Measurements from ENCODE around the gene MYO3B.

MYO3B gene

DNA sequence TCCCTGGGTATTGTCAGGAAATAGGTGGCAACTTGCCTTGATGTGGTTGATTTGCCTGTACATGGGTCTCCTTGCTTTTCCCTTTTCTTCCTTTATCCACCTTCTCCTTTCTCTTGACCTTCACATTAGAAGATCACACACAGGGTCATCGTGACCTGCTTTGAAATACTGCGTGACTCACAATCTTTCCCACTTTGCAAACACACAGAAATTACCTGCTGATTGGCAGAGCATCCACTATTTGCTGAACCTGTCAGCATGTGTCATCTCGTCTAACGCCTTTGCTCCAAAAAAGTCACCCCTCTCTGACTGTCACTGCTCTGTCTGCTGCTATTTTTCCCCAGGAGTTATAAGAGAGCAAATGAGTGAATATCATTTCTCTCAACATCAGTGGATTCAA, 60.8 kb downstream of the MYO3B start:
- Histone ChIP-seq H4K20me1 (ENCODE audit: insufficient read depth, low read length) (no peaks in the 10 kb centered on the region), H3K4me2 (ENCODE audit: low read depth, low read length) (no peak overlapping the region), H3K9me3 (replicated peaks; ENCODE audit: insufficient read depth, low read length) (no peaks in the 10 kb centered on the region), H3F3A (ENCODE audit: insufficient read depth, low read length) (no peaks in the 10 kb centered on the region), H3K36me3 (replicated peaks; ENCODE audit: insufficient read depth, low read length) (no peaks in the 10 kb centered on the region), H2AFZ (ENCODE audit: low read length) (no peak overlapping the region), H3K27me3 (replicated peaks; ENCODE audit: insufficient read depth, low read length) (no peaks in the 10 kb centered on the region), H3K27ac (ENCODE audit: low read length) (no peak overlapping the region), H3K4me3 (ENCODE audit: low read length) (no peak overlapping the region), H3K9ac (ENCODE audit: low read length) (no peak overlapping the region), H3K79me2 (ENCODE audit: low read length) (no peaks in the 10 kb centered on the region), H3K4me1 (ENCODE audit: low read length) (no peaks in the 10 kb centered on the region), H3K9me2 (replicated peaks; ENCODE audit: insufficient read depth, low read length) (no peaks in the 10 kb centered on the region)
- TF ChIP-seq, protein P1, sequence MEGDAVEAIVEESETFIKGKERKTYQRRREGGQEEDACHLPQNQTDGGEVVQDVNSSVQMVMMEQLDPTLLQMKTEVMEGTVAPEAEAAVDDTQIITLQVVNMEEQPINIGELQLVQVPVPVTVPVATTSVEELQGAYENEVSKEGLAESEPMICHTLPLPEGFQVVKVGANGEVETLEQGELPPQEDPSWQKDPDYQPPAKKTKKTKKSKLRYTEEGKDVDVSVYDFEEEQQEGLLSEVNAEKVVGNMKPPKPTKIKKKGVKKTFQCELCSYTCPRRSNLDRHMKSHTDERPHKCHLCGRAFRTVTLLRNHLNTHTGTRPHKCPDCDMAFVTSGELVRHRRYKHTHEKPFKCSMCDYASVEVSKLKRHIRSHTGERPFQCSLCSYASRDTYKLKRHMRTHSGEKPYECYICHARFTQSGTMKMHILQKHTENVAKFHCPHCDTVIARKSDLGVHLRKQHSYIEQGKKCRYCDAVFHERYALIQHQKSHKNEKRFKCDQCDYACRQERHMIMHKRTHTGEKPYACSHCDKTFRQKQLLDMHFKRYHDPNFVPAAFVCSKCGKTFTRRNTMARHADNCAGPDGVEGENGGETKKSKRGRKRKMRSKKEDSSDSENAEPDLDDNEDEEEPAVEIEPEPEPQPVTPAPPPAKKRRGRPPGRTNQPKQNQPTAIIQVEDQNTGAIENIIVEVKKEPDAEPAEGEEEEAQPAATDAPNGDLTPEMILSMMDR (IDR thresholded peaks at IDR 0.05; ENCODE audit: low read length): no peak
- TF ChIP-seq EZH2phosphoT487 (IDR thresholded peaks at IDR 0.05; ENCODE audit: low read length) (no peak), EZH2 (optimal IDR thresholded peaks at IDR 0.05; ENCODE audit: low read depth, low read length) (no peak)
- no peak for DNase-seq

DNA sequence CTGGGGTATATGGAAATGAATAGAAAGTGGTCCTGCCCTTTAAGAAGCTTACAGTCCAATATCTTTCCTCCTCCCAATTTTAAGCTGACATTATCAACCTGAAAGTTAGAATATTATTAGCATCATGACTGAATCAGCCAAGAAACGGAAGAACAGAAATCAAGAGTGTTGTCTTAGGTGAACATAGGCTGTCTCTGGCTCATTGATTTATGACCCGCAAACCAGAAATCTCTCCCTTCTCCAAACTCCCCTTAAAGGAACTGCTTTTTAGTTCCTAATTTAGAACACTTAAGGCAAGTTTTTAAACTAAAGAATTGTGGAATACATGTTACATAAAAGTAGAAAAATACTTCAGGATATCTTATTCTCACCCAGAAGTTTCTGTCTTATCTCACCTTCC, 62.7 kb downstream of the MYO3B start:
- Histone ChIP-seq H3K9ac (ENCODE audit: low read length) (no peak overlapping the region), H3K4me1 (ENCODE audit: low read length) (no peaks in the 10 kb centered on the region), H3K27ac (ENCODE audit: low read length) (no peak overlapping the region), H3K4me3 (ENCODE audit: low read length) (no peak overlapping the region), H3K79me2 (ENCODE audit: low read length) (no peaks in the 10 kb centered on the region), H3K36me3 (replicated peaks; ENCODE audit: insufficient read depth, low read length) (no peaks in the 10 kb centered on the region), H3K4me2 (ENCODE audit: low read depth, low read length) (no peak overlapping the region), H2AFZ (ENCODE audit: low read length) (no peak overlapping the region), H3K9me3 (replicated peaks; ENCODE audit: insufficient read depth, low read length) (no peaks in the 10 kb centered on the region), H3F3A (ENCODE audit: insufficient read depth, low read length) (no peaks in the 10 kb centered on the region), H4K20me1 (ENCODE audit: insufficient read depth, low read length) (no peaks in the 10 kb centered on the region), H3K9me2 (replicated peaks; ENCODE audit: insufficient read depth, low read length) (no peaks in the 10 kb centered on the region), H3K27me3 (replicated peaks; ENCODE audit: insufficient read depth, low read length) (no peaks in the 10 kb centered on the region)
- no peak for DNase-seq
- TF ChIP-seq, protein P1 (IDR thresholded peaks at IDR 0.05; ENCODE audit: low read length): no peak
- TF ChIP-seq EZH2 (optimal IDR thresholded peaks at IDR 0.05; ENCODE audit: low read depth, low read length): no peak
- TF ChIP-seq EZH2phosphoT487 (IDR thresholded peaks at IDR 0.05; ENCODE audit: low read length): no peak

DNA sequence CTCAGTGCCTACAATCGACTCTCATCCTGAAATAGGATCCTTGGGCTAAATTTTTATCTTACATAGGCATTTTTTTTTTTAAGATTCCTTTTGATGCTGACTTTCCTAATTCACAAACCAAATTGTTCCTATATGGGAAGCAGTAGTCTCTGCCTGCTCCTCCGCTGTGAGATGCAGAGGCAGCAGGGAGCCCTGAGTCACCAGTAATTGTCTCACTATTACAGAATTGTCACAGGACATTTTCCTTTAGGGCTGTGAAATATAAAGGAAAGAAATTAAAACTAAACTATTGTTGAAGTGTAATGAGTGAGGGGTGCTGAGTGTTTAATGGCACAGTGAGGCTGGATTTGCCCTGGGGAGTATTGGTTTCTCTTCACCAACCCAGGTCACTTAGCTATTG, 63.8 kb downstream of the MYO3B start:
- H3K4me1 ChIP-seq (ENCODE audit: low read length): no peaks in the 10 kb centered on the region
- no peak for DNase-seq

More for the DNA sequence above, 63.8 kb downstream of the MYO3B start:
- no peaks in the 10 kb centered on the region for H3F3A ChIP-seq (ENCODE audit: insufficient read depth, low read length)
- TF ChIP-seq EZH2phosphoT487 (IDR thresholded peaks at IDR 0.05; ENCODE audit: low read length) (no peak), EZH2 (optimal IDR thresholded peaks at IDR 0.05; ENCODE audit: low read depth, low read length) (no peak)
- TF ChIP-seq, protein P1 (IDR thresholded peaks at IDR 0.05; ENCODE audit: low read length): no peak
- H3K9ac ChIP-seq (ENCODE audit: low read length): no peak overlapping the region
- no peak overlapping the region for H2AFZ ChIP-seq (ENCODE audit: low read length)
- no peaks in the 10 kb centered on the region for H3K9me2 ChIP-seq (replicated peaks; ENCODE audit: insufficient read depth, low read length)
- no peak overlapping the region for H3K4me2 ChIP-seq (ENCODE audit: low read depth, low read length)
- H3K9me3 ChIP-seq (replicated peaks; ENCODE audit: insufficient read depth, low read length): no peaks in the 10 kb centered on the region
- H3K79me2 ChIP-seq (ENCODE audit: low read length): no peaks in the 10 kb centered on the region
- H3K36me3 ChIP-seq (replicated peaks; ENCODE audit: insufficient read depth, low read length): no peaks in the 10 kb centered on the region
- H3K27me3 ChIP-seq (replicated peaks; ENCODE audit: insufficient read depth, low read length): no peaks in the 10 kb centered on the region
- no peak overlapping the region for H3K27ac ChIP-seq (ENCODE audit: low read length)
- no peak overlapping the region for H3K4me3 ChIP-seq (ENCODE audit: low read length)
- H4K20me1 ChIP-seq (ENCODE audit: insufficient read depth, low read length): no peaks in the 10 kb centered on the region
